HL-60 (cell line): ENCODE results near the gene OR56A1.

ENCODE experiments used
- DNase-seq, 2 experiments: peaks; one replicate each; pipeline ENCODE4 v3.0.0-alpha.2; 2010 to 2020; ENCODE audit warnings: low read depth in 1 of 2, low spot score in 1 of 2
- H3K27ac ChIP-seq: fragments of 250-450 bp; sonication (Bioruptor Pico); replicated peaks from 2 replicates; pipeline ENCODE4 v1.5.1; 2020; ENCODE audit warnings: mild to moderate bottlenecking, moderate library complexity
- H3K27me3 ChIP-seq: fragments of 250-450 bp; sonication (Bioruptor Pico); 2 replicates; pipeline ENCODE4 v1.5.1; 2021; ENCODE audit warnings: mild to moderate bottlenecking, moderate library complexity; ENCODE audit not compliant: insufficient read depth, poor library complexity, severe bottlenecking
- H3K4me3 ChIP-seq: replicated peaks from 2 replicates; pipeline ENCODE4 v1.5.1; 2011; ENCODE audit warnings: mild to moderate bottlenecking, control low read depth, low read length; ENCODE audit not compliant: insufficient read depth
- CTCF ChIP-seq: IDR thresholded peaks from one replicate; pipeline ENCODE4 v1.5.1; 2011; ENCODE audit warnings: low read length, control low read depth, inconsistent platforms; ENCODE audit not compliant: insufficient read depth
- GABPA ChIP-seq: IDR thresholded peaks from 2 replicates; pipeline ENCODE4 v1.6.1; 2012; ENCODE audit warnings: low read depth
- POLR2AphosphoS5 ChIP-seq: IDR thresholded peaks from 2 replicates; pipeline ENCODE4 v1.6.1; 2012; ENCODE audit warnings: low read depth
- REST ChIP-seq: IDR thresholded peaks from 2 replicates; pipeline ENCODE4 v1.6.1; 2012; ENCODE audit warnings: low read depth; ENCODE audit not compliant: insufficient replicate concordance
- SPI1 ChIP-seq: IDR thresholded peaks from 2 replicates; pipeline ENCODE4 v1.6.1; 2012; ENCODE audit warnings: low read depth, mild to moderate bottlenecking, borderline replicate concordance

OR56A1 gene

GRCh38 chr11:6057452-6057851 is 26.9 kb upstream of the OR56A1 start:
- DNase-seq: peak; percentile 7 to 78

GRCh38 chr11:6055569-6055968 is 25.0 kb upstream of the OR56A1 start:
- TF ChIP-seq GABPA: no peak
- no peak for TF ChIP-seq CTCF
- TF ChIP-seq REST: no peak
- no peak for TF ChIP-seq POLR2AphosphoS5
- no peak for TF ChIP-seq SPI1
- DNase-seq: no peak
- Histone ChIP-seq H3K27me3 (no peaks in the 10 kb centered on the region), H3K27ac (no peak overlapping the region), H3K4me3 (no peak overlapping the region)

More at GRCh38 chr11:6057452-6057851, 26.9 kb upstream of the OR56A1 start:
- no peaks in the 10 kb centered on the region for H3K27me3 ChIP-seq
- TF ChIP-seq REST (no peak), CTCF (no peak), GABPA (no peak), POLR2AphosphoS5 (peak; percentile 60), SPI1 (peak; percentile 40; the same call in 1 of the 2 replicates)
- no peak overlapping the region for H3K4me3 ChIP-seq
- H3K27ac ChIP-seq: no peak overlapping the region

- H3K27ac ChIP-seq: no peak overlapping the region
- no peaks in the 10 kb centered on the region for H3K27me3 ChIP-seq
- TF ChIP-seq SPI1: no peak
- no peak for TF ChIP-seq REST
- TF ChIP-seq POLR2AphosphoS5: no peak
- TF ChIP-seq CTCF: no peak
- TF ChIP-seq GABPA: no peak
- no peak for DNase-seq
- H3K4me3 ChIP-seq: no peak overlapping the region
These were observed 21.8 kb upstream of the OR56A1 start for GRCh38 chr11:6052374-6052773.
